A549 (cell line): Measurements from ENCODE around the gene IGFL3. TPM values are rescaled to one million over a fixed set of nuclear protein-coding genes. Genes with fewer than 3 reads are reported as not detected.

Source experiments
- ATAC-seq, 2 experiments: fragments of 200-7000 bp in 1 of 2; fragments of >200 bp in 1 of 2; cut with Nextera tagmentation in 1 of 2; cut with Tn5 transposase in 1 of 2; 3 replicates each; pipeline versions ENCODE4 v1.8.0 to v1.9.1; 2018 to 2020; ENCODE audit warnings: mild to moderate bottlenecking in 1 of 2, moderate library complexity in 1 of 2
- CTCF ChIA-PET: fragments of 300-600 bp; sonication (Branson Sonifier 250); formaldehyde crosslinking; extraction: SDS; loops from one replicate; lab custom pipeline; 2021; ENCODE audit warnings: antibody characterized with exemption, inconsistent platforms; lab: Yijun Ruan, JAX
- POLR2A ChIA-PET: fragments of 350-600 bp; formaldehyde crosslinking; extraction: SDS; loops from one replicate; lab custom pipeline; 2021; ENCODE audit warnings: antibody characterized with exemption, inconsistent platforms; lab: Yijun Ruan, JAX
- DNase-seq, 2 experiments: peaks; one replicate each; pipeline versions ENCODE4 v3.0.0 to v3.0.0-alpha.2; 2011 to 2016; ENCODE audit warnings: low read depth in 1 of 2, low spot score in 1 of 2
- FAIRE-seq: peaks from 2 replicates; lab custom pipeline; 2011; peaks lifted over from hg19 to GRCh38; lab: Jason Lieb, UNC
- H3K27ac ChIP-seq, 2 experiments: fragments of >200 bp; sonication (Bioruptor Twin); formaldehyde crosslinking; 3 replicates each; pipeline ENCODE4 v1.5.1; 2016 to 2017
- H3K4me1 ChIP-seq: fragments of >200 bp; sonication (Bioruptor Twin); formaldehyde crosslinking; 3 replicates; pipeline ENCODE4 v1.6.1; 2016
- H3K4me2 ChIP-seq: fragments of >200 bp; sonication (Bioruptor Twin); formaldehyde crosslinking; 3 replicates; pipeline ENCODE4 v1.6.1; 2016
- H3K4me3 ChIP-seq: fragments of >200 bp; sonication (Bioruptor Twin); formaldehyde crosslinking; 3 replicates; pipeline ENCODE4 v1.5.1; 2016
- H3K9me3 ChIP-seq: fragments of >200 bp; sonication (Bioruptor Twin); formaldehyde crosslinking; 3 replicates; pipeline ENCODE4 v1.6.1; 2016
- CEBPB ChIP-seq, 2 experiments: fragments of >200 bp in 1 of 2; sonication (Bioruptor Twin) in 1 of 2; formaldehyde crosslinking in 1 of 2; IDR thresholded peaks; 2 replicates each; pipeline ENCODE4 v1.6.1; 2012 to 2016
- CHD2 ChIP-seq: fragments of 150-350 bp; IDR thresholded peaks from 2 replicates; pipeline ENCODE4 v1.6.1; 2014; ENCODE audit warnings: low read length; ENCODE audit not compliant: partially characterized antibody
- EHF ChIP-seq: fragments of 250-450 bp; sonication (Bioruptor Pico); IDR thresholded peaks from 2 replicates; pipeline ENCODE4 v1.5.0; 2020; ENCODE audit warnings: mild to moderate bottlenecking
- FOSB ChIP-seq: fragments of 250-450 bp; sonication (Bioruptor Pico); IDR thresholded peaks from 2 replicates; pipeline ENCODE4 v1.5.0; 2020; ENCODE audit warnings: mild to moderate bottlenecking, moderate library complexity
- HOXB13 ChIP-seq: fragments of 250-450 bp; sonication (Bioruptor Pico); IDR thresholded peaks from 2 replicates; pipeline ENCODE4 v1.5.0; 2020; ENCODE audit warnings: low read depth, mild to moderate bottlenecking, moderate library complexity
- JUNB ChIP-seq: fragments of >200 bp; sonication (Bioruptor Twin); formaldehyde crosslinking; IDR thresholded peaks from 2 replicates; pipeline ENCODE4 v1.6.1; 2016
- MAZ ChIP-seq: fragments of 150-350 bp; IDR thresholded peaks from 2 replicates; pipeline ENCODE4 v1.6.1; 2014; ENCODE audit warnings: antibody characterized with exemption, low read depth, low read length, borderline replicate concordance
- MYC ChIP-seq: IDR thresholded peaks from 2 replicates; pipeline ENCODE4 v1.6.1; 2012; ENCODE audit warnings: mild to moderate bottlenecking, inconsistent platforms, low read length, improper control_type of control experiment, borderline replicate concordance
- RARB ChIP-seq: fragments of 250-450 bp; sonication (Bioruptor Pico); IDR thresholded peaks from 2 replicates; pipeline ENCODE4 v1.8.0; 2021; ENCODE audit warnings: mild to moderate bottlenecking, moderate library complexity
- RFX5 ChIP-seq: fragments of 450-650 bp; IDR thresholded peaks from 2 replicates; pipeline ENCODE4 v1.7.1; 2014; ENCODE audit warnings: antibody characterized with exemption, mild to moderate bottlenecking, moderate library complexity
- RNF2 ChIP-seq: fragments of 200-600 bp; sonication (generic); IDR thresholded peaks from 2 replicates; pipeline ENCODE4 v1.6.1; 2016; ENCODE audit warnings: low read depth, mild to moderate bottlenecking, antibody characterized with exemption, moderate library complexity, borderline replicate concordance
- SMC3 ChIP-seq: fragments of >200 bp; sonication (Bioruptor Twin); formaldehyde crosslinking; IDR thresholded peaks from 3 replicates; pipeline ENCODE4 v1.6.1; 2018; ENCODE audit warnings: inconsistent platforms
- TP53 ChIP-seq: fragments of 250-450 bp; sonication (Bioruptor Pico); IDR thresholded peaks from 2 replicates; pipeline ENCODE4 v1.5.0; 2021; ENCODE audit warnings: mild to moderate bottlenecking, moderate library complexity
- ZNF302 ChIP-seq: fragments of 250-450 bp; sonication (Bioruptor Pico); IDR thresholded peaks from 2 replicates; pipeline ENCODE4 v1.9.0; 2021; ENCODE audit warnings: inconsistent platforms, mild to moderate bottlenecking, moderate library complexity
- WGBS: methylation state at CpG from one replicate; pipeline ENCODE4 v1.1.6; 2017; ENCODE audit errors: missing lambda C conversion rate; 5-methylcytosine and 5-hydroxymethylcytosine counted together
- polyA plus RNA-seq, 4 experiments: library from polyadenylated mRNA; depleted of rRNA in 3 of 4; stranded (reverse); fragments of >200 nt; fragmentation: RNase III in 1 of 4; extraction: RNeasy Plus Mini Kit Qiagen cat#74134 plus additional on column Dnase treatment in 1 of 4; gene quantifications; 2 replicates in 3 of 4; 3 replicates in 1 of 4; pipeline ENCODE4 v1.2.3, GENCODE V29; 2011 to 2017
- TF ChIP-seq, protein P1 (sequence below): IDR thresholded peaks from 2 replicates; pipeline ENCODE4 v1.6.1; 2012; ENCODE audit warnings: low read depth, borderline replicate concordance
- TF ChIP-seq, protein P2 (sequence below): IDR thresholded peaks from 2 replicates; pipeline ENCODE4 v1.6.1; 2012
- TF ChIP-seq, protein P3 (sequence below): fragments of 250-450 bp; sonication (Bioruptor Pico); IDR thresholded peaks from 2 replicates; pipeline ENCODE4 v1.5.0; 2020; ENCODE audit warnings: low read depth, mild to moderate bottlenecking, moderate library complexity
- TF ChIP-seq, protein P4 (sequence below): fragments of 450-650 bp; IDR thresholded peaks from 2 replicates; pipeline ENCODE4 v1.6.1; 2014; ENCODE audit warnings: antibody characterized with exemption
- TF ChIP-seq, protein P5 (sequence below): IDR thresholded peaks from 2 replicates; pipeline ENCODE4 v1.6.1; 2012
- TF ChIP-seq, protein P6 (sequence below): fragments of >200 bp; sonication (Bioruptor Twin); formaldehyde crosslinking; IDR thresholded peaks from 3 replicates; pipeline ENCODE4 v1.6.1; 2016

IGFL3 gene
- polyA plus RNA-seq, 2 of the 4 experiments (the other 2 are of a cell fraction), result 1.1 TPM; not detected in 1

DNA sequence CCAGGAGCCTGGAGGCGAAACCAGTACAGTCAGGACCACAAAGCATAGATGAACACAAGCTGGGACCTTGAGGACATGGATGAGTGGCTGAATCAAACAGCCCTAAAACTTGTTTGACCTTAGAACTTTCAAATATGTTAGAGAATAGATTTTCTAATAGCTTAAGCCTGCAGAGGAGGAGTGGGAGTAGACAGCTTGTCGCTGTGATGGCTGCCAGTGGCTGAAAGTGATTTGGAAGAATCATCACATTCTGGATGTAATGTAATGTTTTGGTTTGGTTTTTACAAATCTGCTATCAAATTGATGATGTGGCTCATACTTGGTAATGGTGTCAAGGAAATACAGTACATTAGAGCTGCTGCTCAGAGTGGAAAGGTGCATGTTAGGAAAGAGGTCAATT is 12.0 kb downstream of the IGFL3 start:
- POLR2A ChIA-PET, result no interaction called here
- TF ChIP-seq, protein P1, sequence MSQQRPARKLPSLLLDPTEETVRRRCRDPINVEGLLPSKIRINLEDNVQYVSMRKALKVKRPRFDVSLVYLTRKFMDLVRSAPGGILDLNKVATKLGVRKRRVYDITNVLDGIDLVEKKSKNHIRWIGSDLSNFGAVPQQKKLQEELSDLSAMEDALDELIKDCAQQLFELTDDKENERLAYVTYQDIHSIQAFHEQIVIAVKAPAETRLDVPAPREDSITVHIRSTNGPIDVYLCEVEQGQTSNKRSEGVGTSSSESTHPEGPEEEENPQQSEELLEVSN, result no peak
- TF ChIP-seq EHF (CRISPR knock-in tag), result no peak
- TF ChIP-seq RFX5, result no peak
- WGBS, result 28% methylated on average over 2 of the region's 2 CpGs

DNA sequence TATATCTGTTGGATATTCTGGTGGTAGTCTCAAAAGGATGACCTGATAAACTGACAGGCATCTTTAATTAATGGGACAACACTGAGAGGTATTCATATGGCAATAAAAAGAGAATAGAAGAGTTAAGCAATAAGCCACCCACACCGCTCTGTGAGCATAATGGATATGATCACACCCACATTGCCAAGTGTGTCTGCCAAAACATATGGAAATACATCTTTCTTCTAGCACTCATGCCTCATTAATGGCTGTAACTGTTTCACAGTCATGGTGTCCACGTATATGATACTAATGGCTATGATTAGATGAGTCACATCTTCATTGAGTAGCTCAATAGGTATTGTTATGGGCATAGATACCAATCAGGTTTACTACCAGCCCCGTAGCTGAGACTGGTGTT is 13.1 kb downstream of the IGFL3 start:
- FAIRE-seq (peak; percentile 7), ATAC-seq (no peak), DNase-seq (no peak)
- 37% methylated on average over 3 of the region's 3 CpGs for WGBS
- ChIA-PET POLR2A (no interaction called here), CTCF (interaction anchor here (0.9 to 1.7 kb wide), 8 partner anchors 9 to 236 kb away, joined by 3 to 6 read pairs (median 4); partner anchors contain the start of gene PPP5C)
- H3K4me2 ChIP-seq, result no peak overlapping the region
- no peaks in the 10 kb centered on the region for H3K9me3 ChIP-seq
- TF ChIP-seq RFX5, result no peak
- no peak for TF ChIP-seq MAZ
- TF ChIP-seq ZNF302 (CRISPR knock-in tag), result no peak
- TF ChIP-seq, protein P2, sequence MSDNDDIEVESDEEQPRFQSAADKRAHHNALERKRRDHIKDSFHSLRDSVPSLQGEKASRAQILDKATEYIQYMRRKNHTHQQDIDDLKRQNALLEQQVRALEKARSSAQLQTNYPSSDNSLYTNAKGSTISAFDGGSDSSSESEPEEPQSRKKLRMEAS, result no peak
- no peak for TF ChIP-seq CHD2
- no peak for TF ChIP-seq CEBPB (IDR thresholded peaks at IDR 0.05)
- TF ChIP-seq HOXB13 (CRISPR knock-in tag), result no peak
- TF ChIP-seq, protein P3, sequence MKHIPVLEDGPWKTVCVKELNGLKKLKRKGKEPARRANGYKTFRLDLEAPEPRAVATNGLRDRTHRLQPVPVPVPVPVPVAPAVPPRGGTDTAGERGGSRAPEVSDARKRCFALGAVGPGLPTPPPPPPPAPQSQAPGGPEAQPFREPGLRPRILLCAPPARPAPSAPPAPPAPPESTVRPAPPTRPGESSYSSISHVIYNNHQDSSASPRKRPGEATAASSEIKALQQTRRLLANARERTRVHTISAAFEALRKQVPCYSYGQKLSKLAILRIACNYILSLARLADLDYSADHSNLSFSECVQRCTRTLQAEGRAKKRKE (CRISPR knock-in tag), result no peak
- TF ChIP-seq, protein P4, sequence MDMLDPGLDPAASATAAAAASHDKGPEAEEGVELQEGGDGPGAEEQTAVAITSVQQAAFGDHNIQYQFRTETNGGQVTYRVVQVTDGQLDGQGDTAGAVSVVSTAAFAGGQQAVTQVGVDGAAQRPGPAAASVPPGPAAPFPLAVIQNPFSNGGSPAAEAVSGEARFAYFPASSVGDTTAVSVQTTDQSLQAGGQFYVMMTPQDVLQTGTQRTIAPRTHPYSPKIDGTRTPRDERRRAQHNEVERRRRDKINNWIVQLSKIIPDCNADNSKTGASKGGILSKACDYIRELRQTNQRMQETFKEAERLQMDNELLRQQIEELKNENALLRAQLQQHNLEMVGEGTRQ, result no peak
- TF ChIP-seq, protein P5, sequence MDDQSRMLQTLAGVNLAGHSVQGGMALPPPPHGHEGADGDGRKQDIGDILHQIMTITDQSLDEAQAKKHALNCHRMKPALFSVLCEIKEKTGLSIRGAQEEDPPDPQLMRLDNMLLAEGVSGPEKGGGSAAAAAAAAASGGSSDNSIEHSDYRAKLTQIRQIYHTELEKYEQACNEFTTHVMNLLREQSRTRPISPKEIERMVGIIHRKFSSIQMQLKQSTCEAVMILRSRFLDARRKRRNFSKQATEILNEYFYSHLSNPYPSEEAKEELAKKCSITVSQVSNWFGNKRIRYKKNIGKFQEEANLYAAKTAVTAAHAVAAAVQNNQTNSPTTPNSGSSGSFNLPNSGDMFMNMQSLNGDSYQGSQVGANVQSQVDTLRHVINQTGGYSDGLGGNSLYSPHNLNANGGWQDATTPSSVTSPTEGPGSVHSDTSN, result no peak
- TF ChIP-seq MYC, result no peak
- no peak for TF ChIP-seq FOSB (CRISPR knock-in tag)
- TF ChIP-seq RARB, result no peak
- TF ChIP-seq RNF2, result no peak
- TF ChIP-seq, protein P1, result no peak
- TF ChIP-seq, protein P6, sequence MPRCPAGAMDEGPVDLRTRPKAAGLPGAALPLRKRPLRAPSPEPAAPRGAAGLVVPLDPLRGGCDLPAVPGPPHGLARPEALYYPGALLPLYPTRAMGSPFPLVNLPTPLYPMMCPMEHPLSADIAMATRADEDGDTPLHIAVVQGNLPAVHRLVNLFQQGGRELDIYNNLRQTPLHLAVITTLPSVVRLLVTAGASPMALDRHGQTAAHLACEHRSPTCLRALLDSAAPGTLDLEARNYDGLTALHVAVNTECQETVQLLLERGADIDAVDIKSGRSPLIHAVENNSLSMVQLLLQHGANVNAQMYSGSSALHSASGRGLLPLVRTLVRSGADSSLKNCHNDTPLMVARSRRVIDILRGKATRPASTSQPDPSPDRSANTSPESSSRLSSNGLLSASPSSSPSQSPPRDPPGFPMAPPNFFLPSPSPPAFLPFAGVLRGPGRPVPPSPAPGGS, result no peak
- TF ChIP-seq TP53 (CRISPR knock-in tag), result no peak
- no peak for TF ChIP-seq SMC3
- no peak for TF ChIP-seq JUNB
- H3K4me1 ChIP-seq, result peaks cover 18% of the 10 kb centered on the region
- H3K4me3 ChIP-seq, result no peak overlapping the region
- no peak overlapping the region for H3K27ac ChIP-seq

More for the DNA sequence above, 12.0 kb downstream of the IGFL3 start:
- FAIRE-seq, result peak; percentile 18
- Histone ChIP-seq H3K4me1 (peaks cover 18% of the 10 kb centered on the region), H3K4me3 (no peak overlapping the region), H3K4me2 (no peak overlapping the region), H3K27ac (no peak overlapping the region), H3K9me3 (no peaks in the 10 kb centered on the region)
- no peak for DNase-seq
- CTCF ChIA-PET, result interaction anchor here (0.8 to 1.7 kb wide), 13 partner anchors 9 to 235 kb away, joined by 3 to 6 read pairs (median 3); partner anchors contain the start of gene PPP5C
- no peak for ATAC-seq
